HG02870 (cell line): ENCODE results near the gene SLC15A1.
A peak's percentile ranks its signal among the peaks of the same experiment; 100 is the strongest.
"Not testable (repeated sequence)": the region's sequence is repeated elsewhere in the genome, so short reads cannot be mapped to it uniquely, and the experiment has no call there.

Experiments
- ATAC-seq: cut with Tn5 transposase; IDR thresholded peaks from one replicate; pipeline ENCODE4 v1.9.1; 2021; ENCODE audit warnings: mild to moderate bottlenecking, moderate library complexity; ENCODE audit not compliant: unreplicated experiment

SLC15A1 gene

GRCh38 chr13:98664924-98665637 is 87.4 kb downstream of the SLC15A1 start:
- no peak for ATAC-seq

- no peak for ATAC-seq
Measured at GRCh38 chr13:98664510-98664909, 88.0 kb downstream of the SLC15A1 start.

- ATAC-seq: no peak
Measured at GRCh38 chr13:98664047-98664446, 88.4 kb downstream of the SLC15A1 start.

GRCh38 chr13:98658131-98658530 is 94.3 kb downstream of the SLC15A1 start:
- no peak for ATAC-seq

- no peak for ATAC-seq
Measured at GRCh38 chr13:98657506-98658085, 94.9 kb downstream of the SLC15A1 start.

- ATAC-seq: no peak
Measured at GRCh38 chr13:98656223-98656622, 96.2 kb downstream of the SLC15A1 start.

GRCh38 chr13:98653463-98653985 is 98.9 kb downstream of the SLC15A1 start:
- peak; percentile 93 for ATAC-seq

GRCh38 chr13:98652721-98653462 is 99.6 kb downstream of the SLC15A1 start:
- peak; percentile 23 for ATAC-seq

- no peak for ATAC-seq
Measured at GRCh38 chr13:98652276-98652675, 100.2 kb downstream of the SLC15A1 start.

GRCh38 chr13:98651744-98652143 is 100.7 kb downstream of the SLC15A1 start:
- ATAC-seq: no peak

- ATAC-seq: no peak
Measured at GRCh38 chr13:98650396-98651107, 101.9 kb downstream of the SLC15A1 start.

GRCh38 chr13:98649861-98650260 is 102.6 kb downstream of the SLC15A1 start:
- no peak for ATAC-seq

- no peak for ATAC-seq
Measured at GRCh38 chr13:98648686-98649085, 103.8 kb downstream of the SLC15A1 start.

- no peak for ATAC-seq
Measured at GRCh38 chr13:98648141-98648540, 104.3 kb downstream of the SLC15A1 start.

GRCh38 chr13:98647121-98647520 is 105.4 kb downstream of the SLC15A1 start:
- ATAC-seq: no peak

- ATAC-seq: no peak
Measured at GRCh38 chr13:98643479-98643878, 109.0 kb downstream of the SLC15A1 start.

- ATAC-seq: no peak
Measured at GRCh38 chr13:98641075-98641474, 111.4 kb downstream of the SLC15A1 start.

- ATAC-seq: not testable (repeated sequence)
Measured at GRCh38 chr13:98639785-98640184, 112.7 kb downstream of the SLC15A1 start.

GRCh38 chr13:98638352-98638751 is 114.1 kb downstream of the SLC15A1 start:
- not testable (repeated sequence) for ATAC-seq
